ENCODE data around the gene TTLL10.
"Not testable (repeated sequence)": the region's sequence is repeated elsewhere in the genome, so short reads cannot be mapped to it uniquely, and the experiment has no call there.

TTLL10 gene

DNA sequence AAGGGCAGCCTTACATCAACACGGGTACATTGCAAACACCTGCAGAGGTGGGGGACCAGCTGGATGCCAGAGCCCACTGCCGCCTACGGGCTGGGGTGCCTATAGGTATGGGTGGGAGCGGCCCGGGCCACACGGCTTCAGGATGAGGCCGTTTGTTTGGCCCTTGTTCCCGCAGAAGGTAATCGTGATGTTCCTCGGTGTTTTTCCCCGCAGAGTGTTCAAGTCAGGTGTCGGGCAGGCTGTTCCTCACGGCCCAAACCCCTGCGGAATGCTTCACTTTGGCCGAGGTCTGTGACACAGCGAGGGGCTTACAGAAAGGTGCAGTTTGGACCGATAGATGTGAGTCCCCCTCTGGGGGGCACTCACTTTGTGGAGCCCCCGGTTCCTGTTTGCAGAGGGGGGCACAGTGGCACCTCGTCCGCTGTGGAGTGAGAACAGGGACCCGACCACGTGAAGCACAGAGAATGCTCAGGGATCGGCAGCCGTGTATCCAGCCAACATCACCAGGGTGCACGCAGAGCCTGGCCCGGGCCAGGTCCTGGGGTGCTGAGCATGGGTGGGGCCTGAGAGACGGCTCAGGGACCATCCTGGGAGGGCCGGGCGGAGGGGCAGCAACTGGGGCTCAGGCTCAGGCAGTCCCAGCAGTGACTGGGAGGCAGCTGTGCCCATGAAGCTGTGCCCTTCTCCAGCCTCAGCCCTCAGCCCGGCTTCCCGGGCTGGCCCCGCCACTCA is 453 bp upstream of the TTLL10 start:
- no peak for TF ChIP-seq POLR2AphosphoS5 (IDR thresholded peaks at IDR 0.05; ENCODE audit: low read depth)
- TF ChIP-seq GABPA (IDR thresholded peaks at IDR 0.05; ENCODE audit: low read depth) = no peak
- TF ChIP-seq SPI1 (IDR thresholded peaks at IDR 0.05; ENCODE audit: borderline replicate concordance, low read depth) = no peak
- TF ChIP-seq, protein P1, sequence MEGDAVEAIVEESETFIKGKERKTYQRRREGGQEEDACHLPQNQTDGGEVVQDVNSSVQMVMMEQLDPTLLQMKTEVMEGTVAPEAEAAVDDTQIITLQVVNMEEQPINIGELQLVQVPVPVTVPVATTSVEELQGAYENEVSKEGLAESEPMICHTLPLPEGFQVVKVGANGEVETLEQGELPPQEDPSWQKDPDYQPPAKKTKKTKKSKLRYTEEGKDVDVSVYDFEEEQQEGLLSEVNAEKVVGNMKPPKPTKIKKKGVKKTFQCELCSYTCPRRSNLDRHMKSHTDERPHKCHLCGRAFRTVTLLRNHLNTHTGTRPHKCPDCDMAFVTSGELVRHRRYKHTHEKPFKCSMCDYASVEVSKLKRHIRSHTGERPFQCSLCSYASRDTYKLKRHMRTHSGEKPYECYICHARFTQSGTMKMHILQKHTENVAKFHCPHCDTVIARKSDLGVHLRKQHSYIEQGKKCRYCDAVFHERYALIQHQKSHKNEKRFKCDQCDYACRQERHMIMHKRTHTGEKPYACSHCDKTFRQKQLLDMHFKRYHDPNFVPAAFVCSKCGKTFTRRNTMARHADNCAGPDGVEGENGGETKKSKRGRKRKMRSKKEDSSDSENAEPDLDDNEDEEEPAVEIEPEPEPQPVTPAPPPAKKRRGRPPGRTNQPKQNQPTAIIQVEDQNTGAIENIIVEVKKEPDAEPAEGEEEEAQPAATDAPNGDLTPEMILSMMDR (IDR thresholded peaks at IDR 0.05; ENCODE audit: insufficient read depth, low read length) = no peak
- TF ChIP-seq, protein P2, sequence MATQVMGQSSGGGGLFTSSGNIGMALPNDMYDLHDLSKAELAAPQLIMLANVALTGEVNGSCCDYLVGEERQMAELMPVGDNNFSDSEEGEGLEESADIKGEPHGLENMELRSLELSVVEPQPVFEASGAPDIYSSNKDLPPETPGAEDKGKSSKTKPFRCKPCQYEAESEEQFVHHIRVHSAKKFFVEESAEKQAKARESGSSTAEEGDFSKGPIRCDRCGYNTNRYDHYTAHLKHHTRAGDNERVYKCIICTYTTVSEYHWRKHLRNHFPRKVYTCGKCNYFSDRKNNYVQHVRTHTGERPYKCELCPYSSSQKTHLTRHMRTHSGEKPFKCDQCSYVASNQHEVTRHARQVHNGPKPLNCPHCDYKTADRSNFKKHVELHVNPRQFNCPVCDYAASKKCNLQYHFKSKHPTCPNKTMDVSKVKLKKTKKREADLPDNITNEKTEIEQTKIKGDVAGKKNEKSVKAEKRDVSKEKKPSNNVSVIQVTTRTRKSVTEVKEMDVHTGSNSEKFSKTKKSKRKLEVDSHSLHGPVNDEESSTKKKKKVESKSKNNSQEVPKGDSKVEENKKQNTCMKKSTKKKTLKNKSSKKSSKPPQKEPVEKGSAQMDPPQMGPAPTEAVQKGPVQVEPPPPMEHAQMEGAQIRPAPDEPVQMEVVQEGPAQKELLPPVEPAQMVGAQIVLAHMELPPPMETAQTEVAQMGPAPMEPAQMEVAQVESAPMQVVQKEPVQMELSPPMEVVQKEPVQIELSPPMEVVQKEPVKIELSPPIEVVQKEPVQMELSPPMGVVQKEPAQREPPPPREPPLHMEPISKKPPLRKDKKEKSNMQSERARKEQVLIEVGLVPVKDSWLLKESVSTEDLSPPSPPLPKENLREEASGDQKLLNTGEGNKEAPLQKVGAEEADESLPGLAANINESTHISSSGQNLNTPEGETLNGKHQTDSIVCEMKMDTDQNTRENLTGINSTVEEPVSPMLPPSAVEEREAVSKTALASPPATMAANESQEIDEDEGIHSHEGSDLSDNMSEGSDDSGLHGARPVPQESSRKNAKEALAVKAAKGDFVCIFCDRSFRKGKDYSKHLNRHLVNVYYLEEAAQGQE (IDR thresholded peaks at IDR 0.05; ENCODE audit: insufficient replicate concordance, low read depth) = no peak
- no peak for DNase-seq (ENCODE audit: low read depth in 1 of 2, low spot score in 1 of 2)
- Histone ChIP-seq H3K27ac (replicated peaks) (no peak overlapping the region), H3K4me3 (replicated peaks; ENCODE audit: insufficient read depth, low read length) (no peak overlapping the region), H3K27me3 (ENCODE audit: insufficient read depth, poor library complexity, severe bottlenecking) (peaks cover 9% of the 10 kb centered on the region)

DNA sequence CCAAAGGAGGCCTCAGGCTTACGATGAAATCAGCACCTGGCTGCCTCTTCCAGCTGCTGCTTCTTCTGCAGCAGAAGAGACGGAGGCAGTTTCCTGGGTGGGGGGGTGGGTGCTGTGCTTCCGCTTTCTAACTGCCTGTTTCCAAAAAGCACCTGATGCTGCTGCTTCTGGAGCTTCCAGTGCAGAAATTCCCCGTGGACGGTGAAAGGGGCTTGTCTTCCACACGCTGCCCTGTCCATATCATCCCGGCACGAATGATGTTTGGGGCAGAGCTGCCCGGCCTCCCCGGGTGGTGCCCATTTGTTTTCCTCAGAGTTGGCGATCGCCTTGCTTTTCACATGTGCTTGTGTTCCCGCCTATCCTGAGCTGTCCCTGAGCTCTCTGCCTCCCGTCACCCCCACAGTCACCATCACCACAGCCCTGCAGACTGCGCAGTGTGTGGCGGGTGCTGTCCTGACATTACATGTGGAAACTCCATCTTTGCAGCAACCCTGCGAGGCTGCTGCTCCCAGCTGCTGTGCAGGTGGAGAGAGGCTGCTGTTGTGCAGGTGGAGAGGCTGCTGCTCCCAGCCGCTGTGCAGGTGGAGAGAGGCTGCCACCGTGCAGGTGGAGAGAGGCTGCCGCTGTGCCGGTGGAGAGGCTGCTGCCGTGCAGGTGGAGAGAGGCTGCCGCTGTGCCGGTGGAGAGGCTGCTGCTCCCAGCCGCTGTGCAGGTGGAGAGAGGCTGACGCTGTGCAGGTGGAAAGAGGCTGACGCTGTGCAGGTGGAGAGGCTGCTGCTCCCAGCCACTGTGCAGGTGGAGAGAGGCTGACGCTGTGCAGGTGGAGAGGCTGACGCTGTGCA is 1.8 kb downstream of the TTLL10 start:
- Histone ChIP-seq H3K27ac (replicated peaks) (peak overlapping the region; percentile 54), H3K27me3 (ENCODE audit: insufficient read depth, poor library complexity, severe bottlenecking) (peaks cover 4% of the 10 kb centered on the region), H3K4me3 (replicated peaks; ENCODE audit: insufficient read depth, low read length) (no peak overlapping the region)
- DNase-seq (ENCODE audit: low read depth in 1 of 2, low spot score in 1 of 2) = peak; percentile 31 to 62
- no peak for TF ChIP-seq GABPA (IDR thresholded peaks at IDR 0.05; ENCODE audit: low read depth)
- peak; percentile 17; the same call in 1 of the 2 replicates for TF ChIP-seq SPI1 (IDR thresholded peaks at IDR 0.05; ENCODE audit: borderline replicate concordance, low read depth)
- TF ChIP-seq, protein P2 (IDR thresholded peaks at IDR 0.05; ENCODE audit: insufficient replicate concordance, low read depth) = no peak
- peak; percentile 36; the same call in 1 of the 2 replicates for TF ChIP-seq POLR2AphosphoS5 (IDR thresholded peaks at IDR 0.05; ENCODE audit: low read depth)
- TF ChIP-seq, protein P1 (IDR thresholded peaks at IDR 0.05; ENCODE audit: insufficient read depth, low read length) = no peak

DNA sequence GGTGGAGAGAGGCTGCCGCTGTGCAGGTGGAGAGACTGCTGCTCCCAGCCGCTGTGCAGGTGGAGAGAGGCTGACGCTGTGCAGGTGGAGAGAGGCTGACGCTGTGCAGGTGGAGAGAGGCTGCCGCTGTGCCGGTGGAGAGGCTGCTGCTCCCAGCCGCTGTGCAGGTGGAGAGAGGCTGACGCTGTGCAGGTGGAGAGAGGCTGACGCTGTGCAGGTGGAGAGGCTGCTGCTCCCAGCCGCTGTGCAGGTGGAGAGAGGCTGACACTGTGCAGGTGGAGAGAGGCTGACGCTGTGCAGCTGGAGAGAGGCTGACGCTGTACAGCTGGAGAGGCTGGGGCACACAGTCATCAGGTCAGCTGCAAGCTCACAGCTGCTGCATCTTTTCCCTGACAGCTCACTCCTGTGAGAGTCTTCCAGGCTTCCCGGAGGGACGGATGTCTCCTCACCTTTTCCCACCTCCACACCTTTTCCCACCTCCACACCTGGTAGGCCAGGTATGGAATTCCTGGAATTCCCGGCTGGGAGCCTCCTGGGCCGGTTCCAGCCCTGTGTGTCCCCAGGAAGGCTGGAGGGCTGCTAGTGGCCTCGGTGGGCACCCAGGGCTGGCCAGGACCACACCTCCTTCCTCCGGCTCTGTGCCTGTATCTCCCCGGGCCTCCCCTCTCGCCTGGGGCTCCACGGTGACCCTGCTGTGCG is 2.5 kb downstream of the TTLL10 start:
- not testable (repeated sequence) for H3K4me3 ChIP-seq (replicated peaks; ENCODE audit: insufficient read depth, low read length); H3K27me3 ChIP-seq (ENCODE audit: insufficient read depth, poor library complexity, severe bottlenecking); DNase-seq (ENCODE audit: low read depth in 1 of 2, low spot score in 1 of 2); H3K27ac ChIP-seq (replicated peaks)

DNA sequence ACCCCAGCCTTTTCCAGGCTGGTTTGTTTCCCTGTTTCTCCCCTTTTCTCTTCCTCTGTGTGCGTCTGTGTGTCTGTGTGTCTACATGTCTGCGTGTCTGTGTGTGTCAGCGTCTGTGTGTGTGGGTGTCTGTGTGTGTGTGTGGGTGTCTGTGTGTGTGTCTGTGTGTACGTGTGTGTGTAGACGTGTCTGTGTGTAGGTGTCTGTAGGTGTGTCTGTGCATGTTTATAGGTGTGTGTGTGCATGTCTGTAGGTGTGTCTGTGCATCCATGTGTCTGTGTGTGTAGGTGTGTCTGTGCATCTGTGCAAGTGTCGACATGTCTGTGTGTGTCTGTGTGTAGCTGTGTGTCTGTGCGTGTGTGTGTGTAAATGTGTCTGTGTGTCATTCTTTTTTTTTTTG is 3.3 kb downstream of the TTLL10 start:
- no peak for TF ChIP-seq GABPA (IDR thresholded peaks at IDR 0.05; ENCODE audit: low read depth)
- TF ChIP-seq, protein P1 (IDR thresholded peaks at IDR 0.05; ENCODE audit: insufficient read depth, low read length) = no peak
- TF ChIP-seq POLR2AphosphoS5 (IDR thresholded peaks at IDR 0.05; ENCODE audit: low read depth) = no peak
- no peak overlapping the region for H3K4me3 ChIP-seq (replicated peaks; ENCODE audit: insufficient read depth, low read length)
- DNase-seq (ENCODE audit: low read depth in 1 of 2, low spot score in 1 of 2) = no peak
- H3K27ac ChIP-seq (replicated peaks) = no peak overlapping the region
- H3K27me3 ChIP-seq (ENCODE audit: insufficient read depth, poor library complexity, severe bottlenecking) = no peaks in the 10 kb centered on the region

Measured in HL-60 (cell line).